HG02759 (cell line): ENCODE measurements around the gene AQP6.

Source experiments
- ATAC-seq: cut with Tn5 transposase; IDR thresholded peaks from one replicate; pipeline ENCODE4 v1.9.1; 2021; ENCODE audit warnings: mild to moderate bottlenecking, moderate library complexity; ENCODE audit not compliant: unreplicated experiment

The AQP6 gene

DNA sequence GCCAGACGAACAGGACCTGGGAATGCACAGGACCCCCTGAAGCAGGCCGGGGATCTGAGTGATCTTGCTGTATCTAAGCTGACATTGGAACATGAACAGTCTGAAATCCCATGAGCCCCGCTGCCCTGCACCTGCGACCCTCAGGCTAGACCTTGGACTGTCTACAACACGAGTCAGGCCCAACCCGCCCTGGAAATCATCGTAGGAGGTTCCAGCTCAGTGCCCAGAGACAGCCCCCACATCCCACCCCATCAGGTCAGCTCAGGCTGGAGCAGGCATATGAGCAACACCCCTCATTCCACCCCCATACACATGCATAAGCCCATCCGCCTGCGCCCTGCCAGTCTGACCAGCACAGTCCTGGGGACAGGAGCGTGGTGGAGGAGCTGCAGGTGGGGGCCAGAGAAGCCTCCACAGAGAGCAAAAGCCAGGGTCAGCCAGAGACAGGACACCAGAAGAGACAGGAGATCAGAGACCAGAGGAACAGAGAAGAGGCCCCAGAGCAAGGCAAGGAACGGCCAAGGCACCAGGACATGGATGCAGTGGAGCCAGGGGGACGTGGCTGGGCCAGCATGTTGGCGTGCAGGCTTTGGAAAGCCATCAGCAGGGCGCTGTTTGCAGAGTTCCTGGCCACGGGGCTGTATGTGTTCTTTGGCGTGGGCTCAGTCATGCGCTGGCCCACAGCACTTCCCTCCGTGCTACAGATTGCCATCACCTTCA lies at the start of gene AQP6:
TSS of gene AQP6 (plus strand) at position 307 of the 720 bp plus-strand sequence. CDS start at position 534, 227 bp downstream.
- ATAC-seq: no peak

GRCh38 chr12:49923035-49923644 lies 49.6 kb upstream of the AQP6 start:
- ATAC-seq: no peak

DNA sequence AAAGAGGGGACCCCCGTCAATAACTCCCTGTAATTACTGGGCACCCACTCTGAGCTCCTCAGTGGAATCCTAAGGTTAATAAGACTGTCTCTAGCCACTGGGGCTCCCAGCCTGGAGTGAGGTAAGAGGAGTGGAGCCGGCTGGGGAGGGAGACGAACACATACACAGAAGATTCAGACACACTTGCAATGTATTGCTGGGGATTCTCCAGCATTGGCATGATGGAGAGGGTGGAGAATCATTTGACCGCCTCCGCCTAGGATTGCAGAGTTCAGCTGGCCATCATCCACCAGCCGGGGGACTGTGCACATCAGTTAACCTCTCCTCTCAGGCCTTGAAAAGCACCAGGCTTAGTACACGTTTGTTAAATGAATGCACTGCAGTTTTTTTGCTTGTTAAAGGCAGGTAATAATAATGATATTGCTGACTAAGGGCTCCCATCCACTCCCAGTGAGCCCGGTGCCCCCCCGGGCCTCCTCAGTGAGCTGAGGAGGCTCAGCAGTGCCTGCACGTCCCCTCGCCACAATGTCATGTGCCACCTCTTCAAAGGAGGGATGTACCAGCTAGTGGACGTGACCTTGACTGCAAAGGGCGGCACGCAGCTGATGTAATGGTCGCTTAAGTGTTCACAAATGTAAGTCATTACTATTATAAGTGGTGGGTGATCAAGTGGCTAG lies 48.7 kb upstream of the AQP6 start:
- ATAC-seq: no peak

- no peak for ATAC-seq
Measured at GRCh38 chr12:49924628-49925246, 48.0 kb upstream of the AQP6 start.

DNA sequence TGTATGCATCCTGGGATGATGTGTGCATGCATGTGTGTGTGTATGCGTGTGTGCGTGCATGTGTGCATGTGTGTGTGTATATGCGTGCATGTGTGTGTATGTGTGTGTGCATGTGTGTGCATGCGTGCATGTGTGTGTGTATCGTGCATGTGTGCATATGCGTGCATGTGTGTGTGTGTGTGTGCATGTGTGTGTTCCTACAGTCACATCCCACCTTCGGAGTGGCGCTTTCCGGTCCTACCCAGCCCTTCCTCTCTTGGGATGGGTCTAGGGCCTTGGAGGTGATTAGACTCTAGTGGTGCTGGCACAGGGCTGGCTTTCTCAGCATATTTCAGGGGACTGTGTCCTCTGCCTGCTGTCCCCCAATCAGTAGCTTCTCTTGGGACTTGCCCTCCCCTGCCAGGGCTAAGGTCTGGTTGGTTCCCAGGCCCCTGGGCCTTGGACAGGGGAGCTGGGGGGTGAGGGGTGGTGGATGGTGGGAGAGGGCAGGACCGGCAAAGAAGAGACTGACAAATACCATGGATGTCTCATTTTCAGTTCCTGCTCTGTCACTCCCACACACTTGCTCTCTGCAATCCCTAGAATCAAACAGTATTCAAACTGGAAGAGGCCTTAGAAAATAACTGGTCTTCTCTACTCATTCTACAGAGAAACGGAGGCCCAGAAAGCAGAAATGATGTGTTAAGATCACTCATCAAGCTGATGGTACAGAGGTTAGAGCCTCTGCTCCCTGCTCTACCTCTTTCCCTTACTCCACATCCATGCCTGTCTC lies 47.1 kb upstream of the AQP6 start:
- no peak for ATAC-seq

DNA sequence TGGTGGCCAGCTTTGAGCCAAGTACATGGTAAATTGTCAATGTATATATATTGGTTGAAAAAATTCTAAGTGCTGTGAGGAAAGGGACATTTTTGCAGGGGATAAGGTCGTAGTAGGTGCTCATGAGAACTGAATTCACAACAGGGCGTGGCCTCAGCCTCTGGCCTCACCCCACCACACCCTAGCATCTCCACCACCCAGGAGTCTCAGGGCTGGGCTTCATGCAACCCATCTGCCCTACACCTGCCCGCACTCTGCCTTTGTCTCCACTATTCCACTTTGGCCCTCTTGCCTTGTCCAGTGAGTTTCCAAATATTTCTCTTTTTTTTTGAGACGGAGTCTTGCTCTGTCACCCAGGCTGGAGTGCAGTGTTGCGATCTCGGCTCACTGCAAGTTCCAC lies 44.3 kb upstream of the AQP6 start:
- ATAC-seq: no peak

DNA sequence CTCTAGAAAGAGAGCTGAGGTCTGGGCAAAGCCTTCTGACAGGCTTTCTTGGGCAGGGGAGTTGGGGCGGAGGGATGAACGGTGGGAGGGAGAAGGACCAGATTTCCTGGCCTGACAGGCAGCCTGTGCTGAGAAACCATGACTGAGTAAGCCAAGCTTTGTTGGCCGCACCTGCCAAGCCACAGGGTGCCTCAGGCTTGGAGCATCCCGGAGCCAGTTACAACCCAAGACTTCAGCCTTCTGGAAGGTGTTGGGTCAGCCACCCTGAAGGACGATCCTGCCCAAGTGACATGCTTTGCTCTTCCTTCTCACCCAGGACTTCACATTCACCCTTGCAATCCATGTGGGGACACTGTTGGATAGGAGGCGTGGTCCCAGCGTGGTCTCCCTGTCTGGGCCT lies 43.2 kb upstream of the AQP6 start:
- no peak for ATAC-seq

DNA sequence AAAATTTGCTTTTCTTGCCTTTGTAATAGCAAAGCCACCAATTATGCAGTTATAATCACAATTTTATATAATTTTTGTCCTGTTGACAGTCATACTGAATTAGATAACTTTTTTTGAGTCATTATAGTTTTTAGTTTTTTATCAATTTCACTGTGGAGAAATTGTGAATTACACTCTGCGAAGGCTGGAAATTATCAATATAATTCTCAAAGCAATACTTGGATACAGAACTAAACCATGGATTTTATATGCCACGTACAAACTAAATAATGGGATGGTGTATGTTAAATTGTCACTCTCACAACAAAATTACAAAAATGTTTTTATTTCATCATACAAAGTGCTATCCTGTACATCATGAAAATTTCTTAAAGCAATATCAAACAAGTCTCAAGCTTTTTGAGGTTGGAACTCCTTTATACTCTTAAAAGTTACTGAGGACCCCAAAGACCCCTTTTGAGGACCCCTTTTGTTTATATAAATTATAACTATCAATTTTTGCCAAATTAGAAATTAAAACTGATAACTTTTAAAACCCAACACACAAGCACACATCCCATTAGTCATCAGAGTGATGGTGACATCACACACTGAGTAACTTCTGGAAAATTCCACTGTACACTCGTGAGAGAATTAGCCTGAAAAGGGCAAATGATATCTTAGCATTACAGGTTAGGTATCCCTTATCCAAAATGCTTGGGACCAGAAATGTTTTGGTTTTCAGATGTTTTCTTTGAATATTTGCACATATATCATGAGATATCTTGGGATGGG lies 42.0 kb upstream of the AQP6 start:
- ATAC-seq: no peak

DNA sequence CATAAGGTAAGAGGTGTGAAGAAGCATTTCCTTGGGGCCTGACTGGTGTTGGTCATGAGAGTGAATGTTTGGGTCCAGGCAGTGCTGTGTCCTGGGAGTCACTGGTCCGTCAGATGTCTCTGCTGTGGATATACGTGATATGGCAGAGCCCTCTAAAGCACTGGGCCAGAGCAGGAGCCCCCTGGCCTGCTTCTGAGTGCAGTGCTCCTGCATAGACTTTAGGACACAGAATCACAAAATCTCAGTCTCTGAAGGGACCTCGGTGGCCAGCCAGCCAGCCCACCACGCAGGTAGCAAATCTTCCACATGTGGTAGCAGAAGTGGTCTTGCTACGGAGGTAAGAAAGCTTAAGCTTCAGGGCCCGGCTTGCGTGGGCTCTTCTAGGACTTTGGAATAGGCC lies 40.7 kb upstream of the AQP6 start:
- ATAC-seq: no peak

- ATAC-seq: no peak
Measured at GRCh38 chr12:49932533-49933130, 40.1 kb upstream of the AQP6 start.

- ATAC-seq: no peak
Measured at GRCh38 chr12:49933796-49934195, 39.0 kb upstream of the AQP6 start.

DNA sequence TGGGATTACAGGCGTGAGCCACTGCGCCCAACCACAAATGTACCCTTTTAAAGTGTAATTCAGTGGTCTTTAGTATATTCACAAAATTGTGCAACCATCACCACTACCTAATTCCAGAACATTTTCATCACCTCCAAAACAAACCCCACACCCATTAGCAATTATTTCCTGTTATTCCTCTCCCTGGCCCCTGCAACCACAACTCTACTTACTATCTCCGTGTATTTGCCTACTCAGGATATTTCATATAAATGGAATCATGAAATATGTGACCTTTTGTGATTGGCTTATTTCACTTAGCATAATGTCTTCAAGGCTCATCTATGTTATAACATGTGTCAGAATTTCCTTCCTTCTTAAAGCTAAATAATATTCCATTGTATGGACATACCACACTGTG lies 38.2 kb upstream of the AQP6 start:
- no peak for ATAC-seq

DNA sequence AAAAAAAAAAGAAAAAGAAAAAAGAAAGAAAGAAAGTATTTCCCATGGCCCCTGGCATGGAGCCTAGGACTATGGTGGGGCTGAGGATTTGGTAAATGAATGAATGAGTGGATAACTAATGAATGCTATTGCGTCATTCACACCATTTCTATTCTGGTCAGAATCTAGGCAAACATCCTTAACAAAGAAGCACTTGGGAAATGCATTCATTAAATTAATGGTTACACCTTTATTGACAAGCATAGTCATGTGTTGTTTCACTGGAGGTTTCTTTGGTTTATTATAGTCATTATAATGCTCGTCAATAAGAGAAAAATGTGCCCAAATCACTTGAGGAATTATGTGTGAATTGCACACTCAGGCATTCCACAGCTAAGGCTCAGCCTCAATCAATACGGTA lies 35.8 kb upstream of the AQP6 start:
- no peak for ATAC-seq

DNA sequence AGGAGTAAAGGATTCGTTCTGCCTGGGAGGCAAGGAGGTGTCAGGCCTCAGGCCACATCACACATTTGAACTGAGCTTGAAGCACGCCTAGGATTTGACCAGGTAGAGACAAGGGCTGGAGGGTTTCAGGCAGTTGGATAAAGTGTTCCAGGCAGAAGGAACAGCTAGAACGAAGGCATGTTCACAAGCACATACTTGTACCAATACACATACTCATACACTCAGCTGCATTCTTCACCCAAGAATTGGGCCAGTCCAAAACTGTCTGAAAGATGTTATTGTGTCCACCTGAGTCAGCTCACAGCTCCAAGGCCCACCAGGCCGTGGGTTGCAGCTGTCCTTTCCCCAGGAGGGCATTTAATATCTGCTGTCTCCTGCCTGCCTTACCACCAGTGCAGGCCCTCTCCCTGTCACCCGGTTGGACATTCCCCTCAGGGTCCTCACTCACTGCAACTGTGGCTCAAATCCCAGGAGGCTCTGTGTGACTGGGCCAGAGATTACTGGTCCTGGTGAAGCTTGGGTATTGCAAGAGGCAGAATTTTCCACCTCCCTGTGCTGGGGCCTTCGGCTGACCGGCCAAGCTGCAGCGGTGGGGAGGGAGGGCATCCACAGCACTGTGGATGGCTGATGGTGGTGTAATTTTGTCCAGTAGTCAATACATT lies 35.0 kb upstream of the AQP6 start:
- no peak for ATAC-seq

GRCh38 chr12:49939307-49939706 lies 33.4 kb upstream of the AQP6 start:
- no peak for ATAC-seq

DNA sequence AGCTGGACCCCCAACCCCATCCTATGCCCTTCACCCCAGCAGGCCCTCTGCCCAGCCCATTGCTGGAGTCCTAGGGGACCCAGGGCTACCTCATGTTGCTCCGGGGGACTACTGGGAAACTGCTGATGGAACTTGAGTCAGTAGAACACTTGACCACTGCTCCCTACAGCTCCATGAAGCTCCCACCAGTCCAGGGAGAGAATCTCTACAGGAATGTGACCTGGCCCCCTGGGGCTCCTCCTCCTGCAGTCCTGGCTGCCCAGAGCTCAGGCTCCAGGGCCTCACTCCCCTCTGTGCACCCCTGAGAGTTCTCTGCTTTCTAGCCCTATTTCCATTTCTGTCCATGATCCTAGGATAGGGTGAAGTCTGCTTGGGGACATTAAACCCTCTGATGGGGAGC lies 33.0 kb upstream of the AQP6 start:
- no peak for ATAC-seq

GRCh38 chr12:49941556-49942511 lies 30.9 kb upstream of the AQP6 start:
- ATAC-seq: no peak

GRCh38 chr12:49942512-49942893 lies 30.2 kb upstream of the AQP6 start:
- ATAC-seq: no peak
